Retina (tissue), 1 donor: ENCODE measurements around the gene TTC39C.

Experiments
- DNase-seq: peaks from one replicate; pipeline ENCODE4 v3.0.0-alpha.2; 2016

Gene TTC39C

DNA sequence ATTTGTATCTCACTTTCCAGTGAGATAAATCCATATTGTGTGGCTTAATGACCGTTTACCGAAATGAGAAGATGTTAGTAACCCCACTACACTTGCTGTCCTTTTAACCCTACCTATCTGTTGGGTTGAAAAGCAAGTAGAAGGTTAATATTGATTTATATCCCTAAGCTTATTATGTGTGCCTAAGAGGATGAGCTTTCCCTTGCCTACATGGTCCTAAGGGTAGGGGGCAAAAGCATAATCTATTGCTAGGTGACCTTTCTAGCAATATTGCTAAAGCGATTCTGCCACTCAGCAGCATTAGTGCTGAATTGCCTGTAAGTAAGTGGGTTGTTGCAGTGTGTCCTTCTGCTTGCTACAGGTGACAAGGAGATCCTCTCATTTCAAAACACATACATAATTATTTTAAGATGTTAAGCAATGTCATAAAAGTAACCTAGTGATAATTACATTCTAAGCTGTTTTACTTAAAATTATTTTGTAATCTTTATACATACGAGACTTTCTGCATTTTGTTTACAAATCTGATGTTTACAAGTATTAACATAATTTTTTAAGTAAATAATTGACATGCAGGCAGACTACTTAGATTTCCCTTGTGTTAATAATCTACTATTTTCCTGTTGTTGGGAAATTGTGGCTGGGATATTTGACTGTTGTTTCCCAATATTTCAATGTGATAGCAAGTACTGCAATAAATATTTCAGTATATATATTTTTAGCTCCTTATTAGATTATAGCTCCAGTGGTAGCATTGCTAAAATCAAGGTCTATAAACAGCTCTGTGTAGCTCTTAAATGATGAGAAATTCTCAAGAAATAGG lies 75.2 kb downstream of the TTC39C start:
- DNase-seq = no peak

DNA sequence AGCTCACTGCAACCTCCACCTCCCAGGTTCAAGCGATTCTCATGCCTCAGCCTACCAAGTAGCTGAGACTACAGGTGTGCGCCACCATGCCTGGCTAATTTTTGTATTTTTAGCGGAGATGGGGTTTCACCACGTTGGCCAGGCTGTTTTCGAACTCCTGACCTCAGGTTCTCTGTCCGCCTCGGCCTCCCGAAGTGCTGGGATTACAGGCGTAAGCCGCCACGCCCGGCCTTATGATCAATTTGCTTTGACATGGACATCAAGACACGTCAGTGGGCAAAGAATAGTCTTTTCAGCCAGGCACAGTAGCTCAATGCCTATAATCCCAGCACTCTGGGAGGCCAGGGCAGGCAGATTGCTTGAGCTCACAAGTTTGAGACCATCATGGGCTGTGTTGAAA lies 76.3 kb downstream of the TTC39C start:
- no peak for DNase-seq

DNA sequence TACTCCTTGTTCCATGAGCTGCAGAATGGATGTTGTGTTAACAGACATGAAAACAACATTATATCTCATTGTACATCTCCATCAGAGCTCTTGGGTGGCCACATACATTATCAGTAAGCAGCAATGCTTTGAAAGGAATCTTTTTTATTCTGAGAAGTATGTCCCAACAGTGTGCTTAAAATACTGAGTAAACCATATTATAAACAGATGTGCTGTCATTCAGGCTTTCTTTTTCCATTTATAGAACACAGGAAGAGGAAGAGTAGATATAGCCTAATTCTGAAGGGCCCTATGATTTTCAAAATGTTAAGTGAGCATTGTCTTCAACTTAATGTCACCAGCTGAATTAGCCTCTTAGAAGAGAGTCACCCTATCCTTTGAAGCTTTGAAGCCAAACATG lies 80.0 kb downstream of the TTC39C start:
- no peak for DNase-seq

DNA sequence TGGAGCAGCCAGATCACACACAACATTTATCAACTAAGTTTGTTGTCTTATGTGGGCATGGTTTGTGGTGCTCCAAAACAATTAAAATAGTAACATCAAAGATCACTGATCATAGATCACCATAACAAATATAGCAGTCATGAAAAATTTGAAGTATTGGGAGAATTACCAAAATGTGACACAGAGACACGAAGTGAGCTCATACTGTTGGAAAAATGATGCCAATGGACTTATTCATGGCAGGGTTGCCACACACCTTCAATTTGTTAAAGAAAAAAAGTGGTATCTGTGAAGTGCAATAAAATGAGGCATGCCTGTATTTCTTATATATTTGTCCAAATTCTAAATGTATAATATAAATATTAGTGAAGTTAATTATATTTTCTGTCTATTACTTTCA lies 81.4 kb downstream of the TTC39C start:
- DNase-seq = no peak

DNA sequence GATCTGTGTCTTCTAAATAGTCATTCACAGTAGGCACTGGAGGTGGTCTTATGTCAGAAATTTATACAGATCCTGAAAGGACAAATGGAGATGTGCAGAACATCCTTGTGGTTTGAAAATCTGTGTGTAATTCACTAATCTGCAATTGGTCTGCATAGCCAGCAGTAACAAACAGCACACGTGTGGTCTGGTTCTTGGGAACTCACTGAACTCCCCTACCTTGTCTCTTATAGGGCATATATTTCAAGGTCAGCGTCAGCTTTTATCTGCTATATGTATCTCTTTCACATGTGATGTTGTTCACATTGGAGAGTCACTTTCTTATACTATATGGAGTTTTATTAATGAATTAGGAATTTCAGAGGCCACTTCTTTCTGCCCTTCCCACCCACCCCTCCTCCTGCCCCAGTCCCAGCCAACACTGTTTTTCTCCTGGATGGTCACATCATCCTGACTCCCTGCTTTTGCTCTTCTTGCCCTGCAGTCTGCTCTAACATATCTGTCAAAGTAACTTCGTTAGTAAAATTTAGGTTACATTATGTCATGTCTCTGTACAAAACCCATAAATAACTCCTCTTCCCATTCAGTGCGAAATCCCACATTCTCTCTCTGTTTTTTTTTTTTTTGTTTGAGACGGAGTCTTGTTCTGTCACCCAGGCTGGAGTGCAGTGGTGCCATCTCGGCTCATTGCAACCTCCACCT lies 88.9 kb downstream of the TTC39C start:
- no peak for DNase-seq

DNA sequence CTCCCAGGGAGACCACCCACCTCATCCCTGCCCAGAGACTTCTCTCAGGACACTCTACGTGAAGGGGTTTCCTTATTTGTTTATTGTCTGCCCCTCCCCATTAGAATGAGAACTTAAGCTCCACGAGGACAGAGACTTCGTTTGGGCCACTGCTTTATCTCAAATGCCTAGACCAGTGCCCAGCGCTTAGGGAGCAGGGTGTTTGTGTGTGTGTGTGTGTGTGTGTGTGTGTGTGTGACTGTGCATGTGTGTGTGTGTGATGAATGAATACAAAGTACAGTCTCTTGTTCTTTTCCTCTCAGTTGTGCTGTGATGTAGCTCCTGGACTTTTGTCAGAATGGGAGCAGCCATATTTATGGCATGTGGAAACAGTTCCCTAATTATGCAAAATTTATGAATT lies 89.9 kb downstream of the TTC39C start:
- DNase-seq = no peak

DNA sequence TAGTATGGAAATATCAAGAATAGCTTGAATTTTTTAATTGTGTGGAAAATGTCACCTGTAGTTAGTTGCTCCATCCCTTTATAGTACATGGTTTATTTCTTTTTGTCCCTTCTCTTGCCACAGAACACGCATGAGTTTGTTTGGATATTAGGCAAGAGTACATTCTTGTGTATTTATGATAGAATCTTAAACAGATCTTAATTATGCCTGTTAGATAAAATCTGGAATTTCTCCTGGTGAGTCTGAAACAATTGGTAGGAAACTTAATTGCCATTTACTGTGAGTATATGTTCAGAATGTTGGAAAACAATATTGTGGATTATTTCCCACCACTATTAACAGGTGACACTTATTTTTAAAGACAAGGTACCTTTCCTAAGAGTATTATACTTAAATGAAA lies 94.1 kb downstream of the TTC39C start:
- DNase-seq = no peak

DNA sequence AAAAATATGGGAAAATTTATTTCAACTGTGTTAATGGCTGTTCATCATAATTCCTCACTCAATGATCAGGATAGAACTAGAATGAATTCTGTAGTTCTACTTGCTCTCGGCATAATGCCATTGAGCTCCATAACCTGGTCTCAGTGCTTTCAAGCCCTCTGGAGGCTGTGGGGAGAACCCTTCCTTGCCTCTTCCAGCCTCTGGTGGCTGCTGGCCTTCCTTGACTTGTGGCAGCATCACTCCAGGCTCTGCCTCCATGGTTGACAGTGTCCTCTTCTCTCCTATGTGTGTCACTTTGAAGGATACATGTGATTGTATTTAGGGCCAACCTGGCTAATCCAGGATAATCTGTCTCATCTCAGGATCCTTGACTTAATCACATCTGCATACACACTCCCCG lies 97.4 kb downstream of the TTC39C start:
- no peak for DNase-seq

DNA sequence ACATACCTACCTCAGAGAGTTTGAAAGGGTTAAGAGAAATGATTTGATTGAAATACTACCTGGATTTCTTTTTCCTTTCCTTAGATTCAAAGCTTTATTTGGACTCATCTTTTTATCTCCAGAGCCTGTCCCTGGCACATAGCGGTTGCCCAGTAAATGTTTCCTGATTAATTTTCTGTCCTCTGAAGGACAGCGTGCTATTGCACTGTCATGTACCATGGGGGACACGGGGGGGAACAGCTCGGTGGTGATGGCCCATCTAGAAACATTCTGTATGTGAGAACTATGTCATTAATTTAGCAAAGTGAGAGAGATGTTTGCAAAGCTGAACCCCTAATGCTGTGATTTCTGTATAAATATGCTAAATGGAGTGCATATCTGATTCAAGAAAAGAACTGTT lies 97.9 kb downstream of the TTC39C start:
- no peak for DNase-seq

DNA sequence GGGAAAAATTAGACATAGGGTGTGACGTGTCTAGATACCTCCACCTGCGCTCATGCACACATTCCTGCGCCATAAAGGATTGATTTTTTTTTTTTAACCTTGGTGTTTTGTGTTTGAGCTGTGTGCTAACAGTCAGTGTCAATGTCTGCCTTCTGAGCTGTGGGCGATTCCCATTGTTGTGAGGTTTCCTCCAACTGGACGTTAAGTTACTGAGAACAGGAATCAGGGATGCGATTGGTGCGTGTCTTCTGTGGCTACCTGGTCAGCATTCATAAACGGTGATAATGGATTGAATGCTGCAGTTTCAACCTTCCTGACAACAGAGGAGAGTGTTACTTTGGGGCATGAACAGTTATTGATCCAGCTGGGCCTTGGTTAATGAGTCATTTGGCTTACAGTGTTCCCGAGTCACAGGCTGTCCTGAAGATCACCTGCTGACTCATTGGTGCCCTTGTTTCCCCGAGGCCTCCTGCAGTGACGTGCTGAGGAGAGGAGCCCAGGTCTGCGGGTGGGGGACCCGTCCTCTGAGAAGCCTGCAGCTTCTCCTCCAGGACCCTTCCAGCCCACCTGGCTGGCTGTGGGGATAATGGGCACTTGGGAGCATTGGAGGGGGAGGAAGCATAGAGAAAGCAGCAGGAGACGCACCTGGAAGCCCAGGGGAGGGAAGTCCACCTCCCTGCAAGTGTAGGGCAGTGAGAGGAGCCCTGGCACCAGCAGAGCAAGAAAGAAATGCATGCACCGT lies 98.5 kb downstream of the TTC39C start:
- DNase-seq = no peak

DNA sequence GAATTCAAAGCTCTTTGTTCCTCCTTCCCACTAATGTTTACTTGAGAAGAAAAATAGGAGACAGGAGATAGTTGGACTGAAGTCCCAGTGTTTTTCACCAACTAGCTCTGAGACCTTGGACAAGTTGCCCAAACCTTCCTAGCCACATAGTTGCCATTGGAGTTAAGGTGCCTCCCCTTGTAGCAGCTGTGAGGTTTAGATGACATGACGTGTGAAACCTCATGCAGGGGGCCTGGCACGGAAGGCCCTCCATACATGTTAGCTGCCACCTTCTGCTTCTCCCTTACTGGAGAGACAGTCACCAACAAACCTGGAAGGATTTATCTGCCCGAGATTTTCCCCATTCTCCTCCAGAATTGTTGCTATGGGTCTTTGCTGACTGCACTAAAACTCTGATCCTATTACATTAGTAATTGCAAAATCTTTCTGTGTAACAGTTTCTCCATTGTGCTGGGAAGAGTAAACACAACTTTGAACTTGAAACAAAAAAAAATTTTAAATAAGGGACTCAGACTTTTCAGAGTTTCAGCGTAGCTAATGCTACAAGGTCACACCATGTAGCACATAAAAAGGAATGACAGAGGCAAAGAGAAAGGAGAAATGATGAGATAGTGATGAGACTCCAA lies 100.5 kb downstream of the TTC39C start:
- no peak for DNase-seq

DNA sequence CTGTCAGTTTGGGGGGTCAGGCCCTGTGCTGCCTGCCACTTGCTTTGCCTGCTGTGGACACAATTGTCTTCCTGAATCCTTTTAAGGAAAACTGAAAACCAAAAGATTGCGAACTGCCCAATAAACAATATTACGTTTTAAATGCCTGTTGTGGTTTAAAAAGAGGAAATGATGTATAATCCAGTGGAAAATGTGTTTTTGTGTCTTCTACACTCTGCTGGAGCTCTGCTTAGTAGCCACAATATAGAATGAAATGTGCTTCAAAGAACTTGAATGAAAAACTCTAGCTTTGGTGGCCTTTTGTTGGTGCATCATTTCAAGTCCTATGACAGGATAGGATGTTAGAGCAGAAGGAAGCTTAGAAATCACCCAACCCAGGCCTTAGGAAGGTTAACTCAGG lies 101.1 kb downstream of the TTC39C start:
- no peak for DNase-seq

DNA sequence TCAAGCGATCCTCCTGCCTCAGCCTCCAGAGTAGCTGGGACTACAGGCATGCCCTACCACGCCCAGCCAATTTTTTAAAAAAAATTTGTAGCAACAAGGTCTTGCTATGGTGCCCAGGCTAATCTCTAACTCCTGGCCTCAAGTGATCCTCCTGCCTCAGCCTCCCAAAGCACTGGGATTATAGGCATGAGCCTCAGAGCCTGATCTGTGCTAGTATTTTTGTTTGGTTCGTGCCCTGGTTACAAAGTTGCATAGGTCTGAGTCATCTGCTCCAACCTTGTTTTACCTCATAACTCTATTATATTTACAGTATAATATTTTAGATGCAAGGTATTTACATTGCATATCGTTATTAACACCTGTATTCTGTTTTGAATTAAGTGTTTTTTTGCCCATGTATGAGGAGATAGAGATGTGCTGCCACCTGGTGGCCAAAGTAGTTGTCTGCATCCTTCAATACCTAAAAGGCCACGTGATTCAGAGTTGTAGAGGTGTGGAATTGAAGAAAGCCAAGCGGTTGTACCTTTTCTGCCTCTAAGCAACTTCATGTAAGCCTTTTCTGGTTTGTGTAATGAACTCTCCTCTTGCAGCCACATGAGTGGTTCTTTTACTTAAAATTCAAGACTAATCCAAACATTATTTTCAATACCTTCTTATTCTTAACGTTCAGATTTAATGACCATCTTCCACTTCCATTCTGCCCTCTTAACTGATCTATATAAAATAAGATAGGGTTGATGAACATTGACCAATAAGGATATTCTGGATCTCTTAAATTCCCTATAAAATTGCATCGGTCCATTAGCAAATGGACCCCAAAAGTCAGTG lies 104.4 kb downstream of the TTC39C start:
- peak; percentile 71 for DNase-seq

DNA sequence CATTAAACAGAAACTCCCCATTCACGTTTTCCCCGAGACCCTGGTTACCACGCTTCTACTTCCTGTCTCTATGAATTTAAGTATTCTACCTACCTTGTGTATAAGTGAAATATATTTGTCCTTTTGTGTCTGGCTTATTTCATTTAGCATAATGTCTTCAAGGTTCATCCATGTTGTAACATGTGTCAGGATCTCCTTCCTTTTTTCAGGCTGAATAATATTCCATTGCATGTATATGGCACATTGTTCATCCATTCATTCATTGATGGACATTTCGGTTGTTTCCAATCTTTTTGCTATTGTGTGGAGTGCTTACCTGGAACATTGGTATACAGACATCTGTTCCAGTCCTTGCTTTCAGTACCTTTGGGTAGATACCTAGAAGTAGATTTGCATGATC lies 106.1 kb downstream of the TTC39C start:
- no peak for DNase-seq

DNA sequence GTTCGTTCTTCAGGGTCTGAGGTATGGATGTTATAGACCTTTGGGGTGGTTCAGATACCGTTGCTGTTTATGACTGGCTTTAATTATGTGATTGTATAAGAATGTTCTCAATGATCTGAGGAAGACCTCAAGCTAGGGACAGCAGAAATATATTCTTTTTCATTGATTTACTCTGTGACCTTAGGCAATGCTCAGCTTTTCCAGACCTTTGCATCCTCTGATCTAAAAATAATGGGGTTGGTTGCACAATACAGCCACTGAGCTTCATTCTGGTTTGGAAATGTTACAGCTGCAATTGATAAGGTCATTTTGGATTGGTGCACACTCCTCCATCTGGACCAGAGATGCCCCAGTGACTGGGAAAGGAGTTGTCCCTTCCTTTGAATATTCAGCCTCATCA lies 107.1 kb downstream of the TTC39C start:
- DNase-seq = no peak

DNA sequence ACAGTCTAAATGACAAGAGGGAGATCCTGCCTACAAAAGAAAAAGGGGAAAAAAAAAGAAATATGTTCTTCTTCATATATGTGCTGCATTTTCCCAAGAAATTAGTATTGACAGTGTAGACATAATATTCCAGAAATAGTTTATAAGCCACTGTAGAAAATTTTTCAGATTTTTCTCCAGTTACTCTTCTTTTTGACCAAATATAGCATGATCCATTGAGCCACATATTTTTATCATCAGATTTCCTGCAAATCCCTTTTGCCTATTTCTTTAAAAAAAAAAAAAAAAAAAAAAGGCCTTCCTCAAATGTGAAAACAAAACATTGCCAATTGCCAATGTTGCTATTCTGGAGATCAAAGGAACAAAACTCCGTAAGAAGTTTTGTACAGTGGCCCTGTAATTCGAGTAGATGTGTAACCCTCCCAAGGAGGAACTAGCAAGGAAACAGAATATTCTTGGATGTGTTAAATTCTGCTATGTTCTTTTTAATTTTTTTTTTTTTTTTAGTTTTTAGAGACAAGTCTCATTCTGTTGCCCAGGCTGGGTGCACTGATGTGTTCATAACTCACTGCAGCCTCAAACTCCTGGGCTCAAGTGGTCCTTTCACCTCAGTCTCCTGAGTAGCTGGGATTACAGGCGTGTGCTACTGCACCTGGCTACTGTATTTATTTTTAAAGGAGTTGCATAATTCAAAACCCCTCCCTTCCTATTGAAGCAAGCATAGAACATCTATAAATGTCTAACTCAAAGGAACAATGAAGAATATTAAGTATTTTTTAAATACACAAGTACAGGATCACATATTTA lies 111.8 kb downstream of the TTC39C start:
- DNase-seq = no peak

DNA sequence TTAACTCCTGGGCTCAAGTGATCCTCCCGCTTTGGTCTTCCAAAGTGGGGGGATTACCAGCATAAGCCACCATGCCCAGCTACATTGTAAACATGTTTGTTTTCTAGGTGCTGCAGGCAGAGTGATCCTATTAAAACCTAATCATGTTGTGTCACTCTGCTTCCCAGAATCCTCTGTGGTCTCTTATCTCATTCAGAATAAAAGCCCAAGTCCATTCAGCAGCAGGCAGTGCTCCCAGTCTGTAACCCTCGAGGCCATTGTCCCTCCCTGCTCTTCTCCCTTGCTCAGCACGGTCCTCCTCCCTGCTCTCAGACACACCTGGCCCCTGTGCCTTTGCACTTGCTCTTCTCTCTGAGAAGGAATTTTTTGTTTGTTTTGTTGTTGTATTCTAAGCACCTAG lies 113.2 kb downstream of the TTC39C start:
- no peak for DNase-seq

DNA sequence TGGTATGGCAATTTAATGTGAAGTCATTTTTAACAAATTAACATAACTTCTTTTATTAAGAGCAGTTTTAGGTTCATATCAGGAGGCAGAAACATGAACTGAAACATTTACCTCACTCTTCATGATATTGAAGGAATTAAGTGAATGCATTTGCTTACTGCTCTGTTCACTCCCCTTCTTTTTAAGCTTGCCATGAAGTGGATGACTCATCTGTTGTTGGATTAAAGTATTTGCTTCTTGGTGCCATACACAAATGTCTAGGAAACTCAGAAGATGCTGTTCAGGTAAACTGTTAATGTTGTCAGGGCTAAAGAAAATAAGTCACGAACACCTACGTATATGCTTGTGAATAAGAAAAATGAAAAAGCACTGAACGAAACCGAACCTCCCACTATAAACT lies 114.1 kb downstream of the TTC39C start:
- DNase-seq = no peak

DNA sequence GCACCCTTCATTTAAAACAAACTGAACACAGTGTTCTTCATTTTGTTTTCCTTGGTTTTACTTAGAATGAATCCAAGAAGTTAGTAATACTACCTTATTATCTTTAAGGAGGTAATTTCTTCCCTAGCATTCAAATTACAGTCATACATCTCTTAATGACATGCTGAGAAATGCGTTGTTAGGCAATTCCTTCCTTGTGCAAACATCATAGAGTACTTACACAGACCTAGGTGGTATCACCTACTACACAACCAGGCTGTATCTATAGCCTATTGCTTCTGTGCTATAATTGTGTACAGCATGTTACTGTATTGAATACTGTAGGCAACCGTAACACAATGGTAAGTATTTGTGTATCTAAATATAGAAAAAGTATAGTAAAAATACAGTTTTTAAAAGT lies 115.9 kb downstream of the TTC39C start:
- DNase-seq = no peak

DNA sequence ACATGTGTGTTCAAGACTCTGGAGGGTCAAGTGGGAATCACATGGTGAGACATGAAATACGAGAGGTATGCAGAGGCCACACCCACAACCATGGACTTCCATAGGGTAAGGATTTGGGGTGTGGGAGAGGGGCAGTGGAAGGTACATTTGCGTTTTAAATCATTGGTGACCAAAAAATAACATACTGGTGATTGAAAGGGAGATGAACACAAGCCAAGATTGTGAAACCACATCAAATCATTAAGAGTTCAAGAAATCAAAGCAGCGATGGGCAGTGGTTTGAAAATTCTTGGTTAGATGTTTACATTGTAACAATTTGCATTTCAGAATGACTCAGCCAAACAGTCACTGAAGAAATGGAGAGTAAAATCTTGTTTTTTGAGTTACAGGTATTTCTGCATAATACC lies 122.4 kb downstream of the TTC39C start:
- no peak for DNase-seq

DNA sequence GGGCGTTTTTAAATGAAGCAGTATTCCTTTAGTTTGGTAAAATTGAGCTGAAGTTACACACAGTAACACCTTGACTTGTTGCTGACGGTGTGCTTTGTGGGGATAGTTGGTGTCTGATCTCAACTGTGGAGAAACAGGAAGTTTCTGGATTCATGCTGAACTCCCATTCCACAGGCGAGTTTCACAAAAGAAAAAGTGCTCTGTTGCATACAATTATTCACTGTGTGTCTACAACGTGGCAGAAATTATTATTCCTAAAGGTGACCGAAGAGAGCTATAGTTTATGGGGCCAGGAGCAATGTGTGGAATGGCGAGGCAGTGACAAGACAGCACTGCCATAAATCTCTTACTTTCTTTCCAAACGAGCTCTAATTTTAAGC lies 123.8 kb downstream of the TTC39C start:
- no peak for DNase-seq
